HEK293 (cell line): Measurements from ENCODE around the gene PDZD2.

Source experiments
- CTCF ChIP-seq: fragments of 450-650 bp; formaldehyde crosslinking; IDR thresholded peaks from 2 replicates; pipeline ENCODE4 v1.5.1; 2016; ENCODE audit warnings: missing biosample characterization, missing genetic modification characterization
- MZF1 ChIP-seq: fragments of 450-650 bp; formaldehyde crosslinking; IDR thresholded peaks from 2 replicates; pipeline ENCODE4 v1.5.1; 2017; ENCODE audit warnings: missing biosample characterization, missing genetic modification characterization, borderline replicate concordance
- PRDM6 ChIP-seq: fragments of 450-650 bp; formaldehyde crosslinking; IDR thresholded peaks from 2 replicates; pipeline ENCODE4 v1.5.1; 2017; ENCODE audit warnings: missing biosample characterization, missing genetic modification characterization
- REST ChIP-seq: fragments of 450-650 bp; formaldehyde crosslinking; IDR thresholded peaks from 2 replicates; pipeline ENCODE4 v1.5.1; 2016; ENCODE audit warnings: missing biosample characterization, missing genetic modification characterization
- SP2 ChIP-seq: fragments of 450-650 bp; formaldehyde crosslinking; IDR thresholded peaks from 2 replicates; pipeline ENCODE4 v1.5.1; 2016; ENCODE audit warnings: missing biosample characterization, missing genetic modification characterization
- ZNF202 ChIP-seq: fragments of 450-650 bp; formaldehyde crosslinking; IDR thresholded peaks from 2 replicates; pipeline ENCODE4 v1.5.1; 2016; ENCODE audit warnings: missing biosample characterization, missing genetic modification characterization, borderline replicate concordance
- ZNF24 ChIP-seq: fragments of 450-650 bp; formaldehyde crosslinking; IDR thresholded peaks from 2 replicates; pipeline ENCODE4 v1.5.1; 2016; ENCODE audit warnings: missing biosample characterization, missing genetic modification characterization

- TF ChIP-seq REST (tag by site-specific recombination) (no peak), CTCF (tag by site-specific recombination) (no peak), MZF1 (no peak), SP2 (tag by site-specific recombination) (no peak), ZNF24 (tag by site-specific recombination) (no peak), PRDM6 (tag by site-specific recombination) (no peak), ZNF202 (no peak)
These were observed 102.6 kb downstream of the PDZD2 start for GRCh38 chr5:31741496-31741895.
